Right atrium auricular region (tissue), 2 donors: ENCODE measurements around the gene KLF7. TPM values are rescaled to one million over a fixed set of nuclear protein-coding genes. Genes with fewer than 3 reads are reported as not detected.

ENCODE experiments used
- DNase-seq: peaks from one replicate; pipeline ENCODE4 v3.0.0-alpha.2; 2019; ENCODE audit warnings: low spot score
- H3K27ac ChIP-seq, 2 donors: fragments of 200-600 bp; sonication (generic); 1 replicate in 1 of 2; 2 replicates in 1 of 2; pipeline ENCODE4 v1.5.1; 2016 to 2019
- H3K27me3 ChIP-seq, 2 donors: fragments of 200-600 bp; sonication (generic); one replicate each; pipeline versions ENCODE4 v1.5.1 to v1.6.0; 2017 to 2019
- H3K36me3 ChIP-seq: fragments of 200-600 bp; sonication (generic); one replicate; pipeline ENCODE4 v1.5.1; 2016
- H3K4me1 ChIP-seq, 2 donors: fragments of 200-600 bp; sonication (generic); one replicate each; pipeline versions ENCODE4 v1.5.1 to v1.6.0; 2017 to 2019
- H3K4me3 ChIP-seq, 2 donors: fragments of 200-600 bp; sonication (generic); 1 replicate in 1 of 2; 2 replicates in 1 of 2; pipeline ENCODE4 v1.5.1; 2017 to 2019; ENCODE audit warnings: mild to moderate bottlenecking in 1 of 2, moderate library complexity in 1 of 2
- H3K9me3 ChIP-seq, 2 donors: fragments of 200-600 bp; sonication (generic); one replicate each; pipeline ENCODE4 v1.5.1; 2019
- total RNA-seq, 2 donors: library from RNA; depleted of rRNA; stranded (reverse); fragments of >200 nt; gene quantifications; one replicate each; pipeline ENCODE4 v1.1.0, GENCODE V29; 2016
- TF ChIP-seq, protein P1 (sequence below), 2 donors: fragments of 200-600 bp; sonication (generic); IDR thresholded peaks; one replicate each; pipeline ENCODE4 v1.5.1; 2019; ENCODE audit warnings: antibody characterized with exemption in 2 of 2

KLF7 gene
- total RNA-seq, 2 donors from 2014 or later, result 13.5 to 29.9 TPM

DNA sequence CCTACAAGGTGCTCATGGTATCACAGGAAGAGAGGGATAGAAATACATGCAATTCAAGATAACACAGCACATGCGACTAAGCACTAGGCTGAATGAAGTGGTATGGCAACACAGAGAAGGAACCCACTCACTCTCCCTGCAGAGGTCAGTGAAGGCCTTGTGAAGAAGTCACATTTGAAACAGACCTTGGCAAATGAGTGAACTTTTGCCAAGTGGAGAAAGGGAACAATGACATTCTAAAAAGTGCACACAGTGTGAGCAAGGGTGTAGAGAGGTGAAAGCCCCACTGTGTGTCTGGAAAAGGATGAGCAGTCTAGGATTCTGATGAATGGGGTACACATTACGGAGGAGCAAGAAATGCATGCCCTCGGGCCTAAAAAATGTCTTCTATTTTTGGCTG, 23.3 kb downstream of the KLF7 start:
- no peak for DNase-seq
- H3K36me3 ChIP-seq, result peaks cover 9% of the 10 kb centered on the region

GRCh38 chr2:207141386-207141785, 24.4 kb downstream of the KLF7 start:
- TF ChIP-seq, protein P1, sequence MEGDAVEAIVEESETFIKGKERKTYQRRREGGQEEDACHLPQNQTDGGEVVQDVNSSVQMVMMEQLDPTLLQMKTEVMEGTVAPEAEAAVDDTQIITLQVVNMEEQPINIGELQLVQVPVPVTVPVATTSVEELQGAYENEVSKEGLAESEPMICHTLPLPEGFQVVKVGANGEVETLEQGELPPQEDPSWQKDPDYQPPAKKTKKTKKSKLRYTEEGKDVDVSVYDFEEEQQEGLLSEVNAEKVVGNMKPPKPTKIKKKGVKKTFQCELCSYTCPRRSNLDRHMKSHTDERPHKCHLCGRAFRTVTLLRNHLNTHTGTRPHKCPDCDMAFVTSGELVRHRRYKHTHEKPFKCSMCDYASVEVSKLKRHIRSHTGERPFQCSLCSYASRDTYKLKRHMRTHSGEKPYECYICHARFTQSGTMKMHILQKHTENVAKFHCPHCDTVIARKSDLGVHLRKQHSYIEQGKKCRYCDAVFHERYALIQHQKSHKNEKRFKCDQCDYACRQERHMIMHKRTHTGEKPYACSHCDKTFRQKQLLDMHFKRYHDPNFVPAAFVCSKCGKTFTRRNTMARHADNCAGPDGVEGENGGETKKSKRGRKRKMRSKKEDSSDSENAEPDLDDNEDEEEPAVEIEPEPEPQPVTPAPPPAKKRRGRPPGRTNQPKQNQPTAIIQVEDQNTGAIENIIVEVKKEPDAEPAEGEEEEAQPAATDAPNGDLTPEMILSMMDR (IDR thresholded peaks at IDR 0.05), result no peak
- Histone ChIP-seq H3K27ac (peak overlapping the region; percentile 78 to 88), H3K4me3 (no peak overlapping the region), H3K9me3 (no peaks in the 10 kb centered on the region), H3K27me3 (no peaks in the 10 kb centered on the region), H3K4me1 (peaks cover 0 to 97% of the 10 kb centered on the region in 2 donors), H3K36me3 (peaks cover 5% of the 10 kb centered on the region)
- no peak for DNase-seq

More for the DNA sequence above, 23.3 kb downstream of the KLF7 start:
- H3K4me3 ChIP-seq, result no peak overlapping the region
- H3K27ac ChIP-seq, result peak overlapping the region; percentile 78 to 88
- TF ChIP-seq, protein P1 (IDR thresholded peaks at IDR 0.05), result peak in 1 of 2 donors; percentile 40
- H3K27me3 ChIP-seq, result no peaks in the 10 kb centered on the region
- no peaks in the 10 kb centered on the region for H3K9me3 ChIP-seq
- H3K4me1 ChIP-seq, result peaks cover 0 to 95% of the 10 kb centered on the region in 2 donors

GRCh38 chr2:207140265-207140664, 25.5 kb downstream of the KLF7 start:
- no peak for DNase-seq
- TF ChIP-seq, protein P1 (IDR thresholded peaks at IDR 0.05), result no peak
- H3K36me3 ChIP-seq, result no peaks in the 10 kb centered on the region
- no peaks in the 10 kb centered on the region for H3K27me3 ChIP-seq
- H3K4me3 ChIP-seq, result no peak overlapping the region
- no peaks in the 10 kb centered on the region for H3K9me3 ChIP-seq
- H3K4me1 ChIP-seq, result peaks cover 0 to 97% of the 10 kb centered on the region in 2 donors
- peak overlapping the region; percentile 78 to 88 for H3K27ac ChIP-seq

GRCh38 chr2:207139552-207139951, 26.2 kb downstream of the KLF7 start:
- peaks cover 0 to 97% of the 10 kb centered on the region in 2 donors for H3K4me1 ChIP-seq

GRCh38 chr2:207138627-207139297, 27.0 kb downstream of the KLF7 start:
- Histone ChIP-seq H3K9me3 (no peaks in the 10 kb centered on the region), H3K4me1 (peaks cover 0 to 95% of the 10 kb centered on the region in 2 donors), H3K27me3 (no peaks in the 10 kb centered on the region), H3K4me3 (no peak overlapping the region), H3K27ac (peak overlapping the region; percentile 78 to 88), H3K36me3 (no peaks in the 10 kb centered on the region)
- no peak for DNase-seq
- TF ChIP-seq, protein P1 (IDR thresholded peaks at IDR 0.05), result no peak

More at GRCh38 chr2:207139552-207139951, 26.2 kb downstream of the KLF7 start:
- Histone ChIP-seq H3K36me3 (no peaks in the 10 kb centered on the region), H3K4me3 (no peak overlapping the region), H3K9me3 (no peaks in the 10 kb centered on the region), H3K27ac (peak overlapping the region; percentile 78 to 88), H3K27me3 (no peaks in the 10 kb centered on the region)
- TF ChIP-seq, protein P1 (IDR thresholded peaks at IDR 0.05), result no peak
- DNase-seq, result no peak
